Neural progenitor cell (in vitro differentiated cells): ENCODE measurements around the gene NRG2.

Experiments used
- EZH2 ChIP-seq: fragments of 200-600 bp; sonication (generic); IDR thresholded peaks from 2 replicates; pipeline ENCODE4 v1.6.1; 2017; ENCODE audit warnings: antibody characterized with exemption, mild to moderate bottlenecking, moderate library complexity
- EZH2phosphoT487 ChIP-seq: fragments of 200-600 bp; sonication (generic); IDR thresholded peaks from 2 replicates; pipeline ENCODE4 v1.6.1; 2017; ENCODE audit warnings: antibody characterized with exemption
- TF ChIP-seq, protein P1 (sequence below): fragments of 200-600 bp; sonication (generic); IDR thresholded peaks from 2 replicates; pipeline ENCODE4 v1.5.1; 2017; ENCODE audit warnings: antibody characterized with exemption, mild to moderate bottlenecking

DNA sequence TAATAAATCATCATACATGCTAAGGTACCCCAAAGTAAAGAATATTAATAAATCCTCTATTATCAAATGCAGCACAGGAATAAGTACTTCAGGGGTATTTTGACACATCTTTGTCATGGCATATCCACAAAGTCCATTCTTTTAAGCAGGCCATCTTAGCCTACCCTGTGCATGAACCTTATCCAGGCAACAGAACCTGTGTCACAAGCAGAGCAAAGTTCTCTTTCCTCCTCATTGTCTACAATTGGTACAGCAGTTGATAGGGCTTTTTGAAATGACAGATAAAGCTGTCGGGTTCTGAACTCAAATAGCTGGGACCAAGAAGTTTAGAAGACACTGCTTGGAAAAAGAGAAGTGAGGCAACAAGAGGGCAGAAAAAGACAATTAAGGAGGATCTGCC is 40.0 kb upstream of the NRG2 start:
- no peak for TF ChIP-seq EZH2
- TF ChIP-seq, protein P1, sequence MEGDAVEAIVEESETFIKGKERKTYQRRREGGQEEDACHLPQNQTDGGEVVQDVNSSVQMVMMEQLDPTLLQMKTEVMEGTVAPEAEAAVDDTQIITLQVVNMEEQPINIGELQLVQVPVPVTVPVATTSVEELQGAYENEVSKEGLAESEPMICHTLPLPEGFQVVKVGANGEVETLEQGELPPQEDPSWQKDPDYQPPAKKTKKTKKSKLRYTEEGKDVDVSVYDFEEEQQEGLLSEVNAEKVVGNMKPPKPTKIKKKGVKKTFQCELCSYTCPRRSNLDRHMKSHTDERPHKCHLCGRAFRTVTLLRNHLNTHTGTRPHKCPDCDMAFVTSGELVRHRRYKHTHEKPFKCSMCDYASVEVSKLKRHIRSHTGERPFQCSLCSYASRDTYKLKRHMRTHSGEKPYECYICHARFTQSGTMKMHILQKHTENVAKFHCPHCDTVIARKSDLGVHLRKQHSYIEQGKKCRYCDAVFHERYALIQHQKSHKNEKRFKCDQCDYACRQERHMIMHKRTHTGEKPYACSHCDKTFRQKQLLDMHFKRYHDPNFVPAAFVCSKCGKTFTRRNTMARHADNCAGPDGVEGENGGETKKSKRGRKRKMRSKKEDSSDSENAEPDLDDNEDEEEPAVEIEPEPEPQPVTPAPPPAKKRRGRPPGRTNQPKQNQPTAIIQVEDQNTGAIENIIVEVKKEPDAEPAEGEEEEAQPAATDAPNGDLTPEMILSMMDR, result no peak
- no peak for TF ChIP-seq EZH2phosphoT487
